Activated effector memory CD4-positive, alpha-beta T cell treated with anti-CD3 and anti-CD28 coated beads, Interleukin-2, amount 50 U/mL, for 16 hours (primary cell): Measurements from ENCODE around the gene CDH12.
"Not testable (repeated sequence)": the region's sequence is repeated elsewhere in the genome, so short reads cannot be mapped to it uniquely, and the experiment has no call there.

Experiments
- DNase-seq: peaks from one replicate; pipeline ENCODE4 v3.0.0-alpha.2; 2020

CDH12 gene

GRCh38 chr5:22249209-22249729, 603.9 kb downstream of the CDH12 start:
- DNase-seq, result no peak

GRCh38 chr5:22245770-22246169, 607.4 kb downstream of the CDH12 start:
- no peak for DNase-seq

GRCh38 chr5:22242532-22242931, 610.6 kb downstream of the CDH12 start:
- DNase-seq, result no peak

- DNase-seq, result no peak
These were observed 615.1 kb downstream of the CDH12 start for GRCh38 chr5:22238047-22238446.

GRCh38 chr5:22226423-22226822, 626.7 kb downstream of the CDH12 start:
- no peak for DNase-seq

GRCh38 chr5:22223079-22223478, 630.1 kb downstream of the CDH12 start:
- no peak for DNase-seq

GRCh38 chr5:22213703-22214495, 639.2 kb downstream of the CDH12 start:
- not testable (repeated sequence) for DNase-seq

GRCh38 chr5:22212254-22212991, 640.7 kb downstream of the CDH12 start:
- not testable (repeated sequence) for DNase-seq

GRCh38 chr5:22208463-22208862, 644.7 kb downstream of the CDH12 start:
- not testable (repeated sequence) for DNase-seq

- not testable (repeated sequence) for DNase-seq
These were observed 664.5 kb downstream of the CDH12 start for GRCh38 chr5:22188651-22189050.

GRCh38 chr5:22187632-22188228, 665.4 kb downstream of the CDH12 start:
- not testable (repeated sequence) for DNase-seq

GRCh38 chr5:22169226-22169625, 683.9 kb downstream of the CDH12 start:
- DNase-seq, result not testable (repeated sequence)

GRCh38 chr5:22168704-22169103, 684.4 kb downstream of the CDH12 start:
- DNase-seq, result not testable (repeated sequence)

- DNase-seq, result not testable (repeated sequence)
These were observed 687.2 kb downstream of the CDH12 start for GRCh38 chr5:22165931-22166330.

- not testable (repeated sequence) for DNase-seq
These were observed 688.0 kb downstream of the CDH12 start for GRCh38 chr5:22164910-22165748.

- DNase-seq, result not testable (repeated sequence)
These were observed 696.2 kb downstream of the CDH12 start for GRCh38 chr5:22156953-22157352.

GRCh38 chr5:22154779-22155178, 698.4 kb downstream of the CDH12 start:
- DNase-seq, result not testable (repeated sequence)

GRCh38 chr5:22151801-22152200, 701.3 kb downstream of the CDH12 start:
- not testable (repeated sequence) for DNase-seq

GRCh38 chr5:22140418-22140817, 712.7 kb downstream of the CDH12 start:
- not testable (repeated sequence) for DNase-seq

GRCh38 chr5:22139662-22140300, 713.4 kb downstream of the CDH12 start:
- DNase-seq, result not testable (repeated sequence)

GRCh38 chr5:22111320-22111719, 741.8 kb downstream of the CDH12 start:
- DNase-seq, result no peak

- DNase-seq, result no peak
These were observed 743.8 kb downstream of the CDH12 start for GRCh38 chr5:22109315-22109714.
